ENCODE measurements around the gene OBSCN. TPM values are rescaled to one million over a fixed set of nuclear protein-coding genes. Genes with fewer than 3 reads are reported as not detected.

Gene OBSCN
- total RNA-seq, 1 donor from 2014 or later: 17.5 TPM

DNA sequence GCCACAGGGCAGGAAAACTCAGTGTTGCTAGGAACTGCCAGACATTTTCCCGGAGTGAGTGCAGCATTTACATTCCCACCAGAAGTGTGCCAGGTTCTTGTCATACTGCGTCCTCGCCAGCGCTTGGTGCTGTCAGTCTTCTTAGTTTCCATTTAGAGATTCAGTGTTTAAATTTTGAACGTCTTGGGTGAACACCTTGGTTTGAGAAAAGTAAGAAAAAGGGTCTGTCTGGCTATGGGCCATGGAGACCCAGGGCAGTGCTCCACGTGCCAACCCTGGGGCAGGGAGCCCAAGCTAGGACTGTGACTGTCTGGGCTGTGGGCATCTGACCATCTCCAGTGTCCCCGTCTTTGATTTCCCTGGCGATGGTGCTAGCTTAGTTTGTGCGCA lies 26.2 kb upstream of the OBSCN start:
- H2AFZ ChIP-seq (ENCODE audit: low read depth, low read length): no peak overlapping the region
- H3K4me3 Mint-ChIP-seq (ENCODE audit: unreplicated experiment): no peak overlapping the region
- no peak overlapping the region for H3K27ac ChIP-seq (ENCODE audit: low read depth, low read length)
- H3K9me3 Mint-ChIP-seq (ENCODE audit: unreplicated experiment): no peaks in the 10 kb centered on the region
- DNase-seq (ENCODE audit: low read depth) (no peak), FAIRE-seq (no peak)
- H3K4me3 ChIP-seq (ENCODE audit: insufficient read depth, low read depth, low read length): no peak overlapping the region
- no peak for TF ChIP-seq CTCF (IDR thresholded peaks at IDR 0.05; ENCODE audit: insufficient read depth, low read depth, low read length)
- no peak for TF ChIP-seq EZH2 (IDR thresholded peaks at IDR 0.05; ENCODE audit: insufficient read depth, low read length)
- H3K36me3 Mint-ChIP-seq (ENCODE audit: low read depth, unreplicated experiment): peaks cover 9% of the 10 kb centered on the region
- no peak overlapping the region for H3K9ac ChIP-seq (ENCODE audit: low read length)
- H3K9me3 ChIP-seq (ENCODE audit: insufficient read depth, low read depth, low read length): no peaks in the 10 kb centered on the region
- H3K4me1 ChIP-seq (ENCODE audit: insufficient read depth, low read length): no peaks in the 10 kb centered on the region
- no peak overlapping the region for H3K4me2 ChIP-seq (ENCODE audit: low read length)
- H3K27me3 ChIP-seq (ENCODE audit: insufficient read depth, low read length): no peaks in the 10 kb centered on the region
- no peaks in the 10 kb centered on the region for H3K79me2 ChIP-seq (ENCODE audit: insufficient read depth, low read length)
- H3K27ac Mint-ChIP-seq (ENCODE audit: unreplicated experiment): no peak overlapping the region
- no peaks in the 10 kb centered on the region for H3K27me3 Mint-ChIP-seq (ENCODE audit: low read depth, unreplicated experiment)
- no peaks in the 10 kb centered on the region for H4K20me1 ChIP-seq (ENCODE audit: insufficient read depth, low read length)
- H3K36me3 ChIP-seq (ENCODE audit: insufficient read depth, low read length): no peaks in the 10 kb centered on the region
- H3K4me1 Mint-ChIP-seq (ENCODE audit: low read depth, unreplicated experiment): no peaks in the 10 kb centered on the region

DNA sequence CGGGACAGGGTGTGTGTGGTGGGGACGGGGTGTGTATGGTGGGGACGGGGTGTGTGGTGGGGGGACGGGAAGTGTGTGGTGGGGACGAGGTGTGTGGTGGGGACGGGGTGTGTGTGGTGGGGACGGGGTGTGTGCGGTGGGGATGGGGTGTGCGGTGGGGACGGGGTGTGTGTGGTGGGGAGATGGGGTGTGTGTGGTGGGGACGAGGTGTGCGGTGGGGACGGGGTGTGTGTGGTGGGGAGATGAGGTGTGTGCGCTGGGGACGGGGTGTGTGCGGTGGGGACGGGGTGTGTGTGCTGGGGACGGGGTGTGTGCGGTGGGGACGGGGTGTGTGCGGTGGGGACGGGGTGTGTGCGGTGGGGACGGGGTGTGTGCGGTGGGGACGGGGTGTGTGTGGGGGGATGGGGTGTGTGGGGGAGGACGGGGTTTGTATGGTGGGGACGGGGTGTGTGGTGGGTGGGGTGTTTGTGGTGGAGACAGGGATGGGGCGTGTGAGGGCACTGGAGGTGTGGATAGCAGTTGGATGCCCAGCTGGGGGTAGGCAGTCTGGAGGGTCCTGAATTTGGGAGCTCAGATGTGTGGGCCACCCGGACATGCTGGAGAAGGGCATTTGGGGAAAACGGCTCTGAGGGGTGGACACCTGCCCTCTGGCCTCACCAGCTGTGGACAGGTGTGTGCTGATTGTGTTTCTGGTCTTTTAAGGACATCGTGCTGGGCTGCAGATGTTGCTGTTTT lies 25.4 kb upstream of the OBSCN start:
- H3K79me2 ChIP-seq (ENCODE audit: insufficient read depth, low read length): no peaks in the 10 kb centered on the region
- Mint-ChIP-seq H3K27me3 (ENCODE audit: low read depth, unreplicated experiment) (no peaks in the 10 kb centered on the region), H3K36me3 (ENCODE audit: low read depth, unreplicated experiment) (peaks cover 9% of the 10 kb centered on the region), H3K27ac (ENCODE audit: unreplicated experiment) (no peak overlapping the region), H3K4me3 (ENCODE audit: unreplicated experiment) (no peak overlapping the region), H3K9me3 (ENCODE audit: unreplicated experiment) (no peaks in the 10 kb centered on the region), H3K4me1 (ENCODE audit: low read depth, unreplicated experiment) (no peaks in the 10 kb centered on the region)
- H3K9me3 ChIP-seq (ENCODE audit: insufficient read depth, low read depth, low read length): no peaks in the 10 kb centered on the region
- TF ChIP-seq EZH2 (IDR thresholded peaks at IDR 0.05; ENCODE audit: insufficient read depth, low read length) (no peak), CTCF (IDR thresholded peaks at IDR 0.05; ENCODE audit: insufficient read depth, low read depth, low read length) (no peak)
- FAIRE-seq: no peak
- no peaks in the 10 kb centered on the region for H3K27me3 ChIP-seq (ENCODE audit: insufficient read depth, low read length)
- no peak overlapping the region for H2AFZ ChIP-seq (ENCODE audit: low read depth, low read length)
- no peaks in the 10 kb centered on the region for H4K20me1 ChIP-seq (ENCODE audit: insufficient read depth, low read length)
- H3K27ac ChIP-seq (ENCODE audit: low read depth, low read length): no peak overlapping the region
- H3K4me2 ChIP-seq (ENCODE audit: low read length): no peak overlapping the region
- no peak overlapping the region for H3K4me3 ChIP-seq (ENCODE audit: insufficient read depth, low read depth, low read length)
- H3K4me1 ChIP-seq (ENCODE audit: insufficient read depth, low read length): no peaks in the 10 kb centered on the region
- no peak overlapping the region for H3K9ac ChIP-seq (ENCODE audit: low read length)
- H3K36me3 ChIP-seq (ENCODE audit: insufficient read depth, low read length): no peaks in the 10 kb centered on the region
- no peak for DNase-seq (ENCODE audit: low read depth)

DNA sequence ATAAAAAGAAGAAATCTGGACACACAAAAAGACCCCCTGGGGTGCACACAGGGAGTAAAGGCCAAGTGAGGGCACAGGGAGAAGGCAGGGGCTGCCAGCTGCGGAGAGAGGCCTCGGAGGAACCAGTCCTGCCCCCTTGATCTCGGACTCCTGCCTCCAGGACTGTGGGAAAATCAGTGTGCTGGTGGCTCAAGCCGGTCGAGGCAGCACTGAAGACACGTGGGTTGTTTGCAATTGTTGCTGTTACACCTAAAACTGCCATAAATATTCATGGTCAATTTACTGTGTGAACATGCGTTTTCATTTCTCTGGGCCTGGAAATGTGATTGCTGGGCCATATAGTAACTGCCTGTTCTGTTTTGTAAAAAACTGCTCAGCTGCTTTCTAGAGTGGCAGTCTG lies 23.7 kb upstream of the OBSCN start:
- TF ChIP-seq EZH2 (IDR thresholded peaks at IDR 0.05; ENCODE audit: insufficient read depth, low read length) (no peak), CTCF (IDR thresholded peaks at IDR 0.05; ENCODE audit: insufficient read depth, low read depth, low read length) (no peak)
- Mint-ChIP-seq H3K4me3 (ENCODE audit: unreplicated experiment) (no peak overlapping the region), H3K27me3 (ENCODE audit: low read depth, unreplicated experiment) (peaks cover 2% of the 10 kb centered on the region), H3K36me3 (ENCODE audit: low read depth, unreplicated experiment) (peaks cover 9% of the 10 kb centered on the region), H3K4me1 (ENCODE audit: low read depth, unreplicated experiment) (no peaks in the 10 kb centered on the region), H3K27ac (ENCODE audit: unreplicated experiment) (no peak overlapping the region), H3K9me3 (ENCODE audit: unreplicated experiment) (peaks cover 6% of the 10 kb centered on the region)
- Histone ChIP-seq H3K9me3 (ENCODE audit: insufficient read depth, low read depth, low read length) (no peaks in the 10 kb centered on the region), H2AFZ (ENCODE audit: low read depth, low read length) (no peak overlapping the region), H3K27ac (ENCODE audit: low read depth, low read length) (no peak overlapping the region), H3K36me3 (ENCODE audit: insufficient read depth, low read length) (no peaks in the 10 kb centered on the region), H3K9ac (ENCODE audit: low read length) (no peak overlapping the region), H3K4me1 (ENCODE audit: insufficient read depth, low read length) (no peaks in the 10 kb centered on the region), H3K79me2 (ENCODE audit: insufficient read depth, low read length) (no peaks in the 10 kb centered on the region), H3K4me2 (ENCODE audit: low read length) (no peak overlapping the region), H3K27me3 (ENCODE audit: insufficient read depth, low read length) (no peaks in the 10 kb centered on the region), H3K4me3 (ENCODE audit: insufficient read depth, low read depth, low read length) (no peak overlapping the region), H4K20me1 (ENCODE audit: insufficient read depth, low read length) (no peaks in the 10 kb centered on the region)
- DNase-seq (ENCODE audit: low read depth): no peak
- FAIRE-seq: no peak
